Activated CD8-positive, alpha-beta T cell treated with anti-CD3 and anti-CD28 coated beads for 36 hours (primary cell): ENCODE data around the gene NSMCE1. TPM values are rescaled to one million over a fixed set of nuclear protein-coding genes. Genes with fewer than 3 reads are reported as not detected.

ENCODE experiments used
- ATAC-seq: fragments of 200-7000 bp; cut with Tn5 transposase; one replicate; pipeline ENCODE4 v1.10.0; 2021; ENCODE audit warnings: mild to moderate bottlenecking, moderate library complexity
- CTCF ChIA-PET: fragments of 350-600 bp; sonication (Branson Sonifier 250); formaldehyde crosslinking; loops from one replicate; lab custom pipeline; 2021; ENCODE audit warnings: antibody characterized with exemption; lab: Charles Lee
- POLR2A ChIA-PET: fragments of 350-600 bp; sonication (Branson Sonifier 250); formaldehyde crosslinking; loops from one replicate; lab custom pipeline; 2021; ENCODE audit warnings: antibody characterized with exemption; lab: Charles Lee
- DNase-seq: peaks from one replicate; pipeline ENCODE4 v3.0.0-alpha.2; 2020
- H3K27ac Mint-ChIP-seq: one replicate; pipeline ENCODE4 v1.8.0; 2021; ENCODE audit warnings: mild to moderate bottlenecking, mixed read lengths
- H3K27me3 Mint-ChIP-seq: one replicate; pipeline ENCODE4 v1.8.0; 2021; ENCODE audit warnings: mixed read lengths
- H3K36me3 Mint-ChIP-seq: one replicate; pipeline ENCODE4 v1.8.0; 2021; ENCODE audit warnings: low read depth, mixed read lengths
- H3K4me1 Mint-ChIP-seq: one replicate; pipeline ENCODE4 v1.8.0; 2021; ENCODE audit warnings: low read depth, mixed read lengths
- H3K4me3 Mint-ChIP-seq: one replicate; pipeline ENCODE4 v1.8.0; 2021; ENCODE audit warnings: mild to moderate bottlenecking, moderate library complexity, mixed read lengths
- H3K9me3 Mint-ChIP-seq: one replicate; pipeline ENCODE4 v1.8.0; 2021; ENCODE audit warnings: mixed read lengths
- CTCF ChIP-seq: fragments of 200-600 bp; IDR thresholded peaks from one replicate; pipeline ENCODE4 v1.8.0; 2022; ENCODE audit warnings: antibody characterized with exemption, mild to moderate bottlenecking
- intact Hi-C: fragments of 100-400 bp; cut with micrococcal nuclease; formaldehyde crosslinking; loops from one replicate; pipeline ENCODE4 v1.10.0; 2022
- total RNA-seq, 2 experiments: library from RNA; stranded (reverse); gene quantifications; one replicate each; pipeline ENCODE4 v1.2.3, GENCODE V29; 2021

Gene NSMCE1
- total RNA-seq, 2 experiments from 2014 or later, result 150 to 156 TPM

GRCh38 chr16:27232901-27233625 lies 35.5 kb downstream of the NSMCE1 start:
- H3K27ac Mint-ChIP-seq, result peak overlapping the region; percentile 98
- ATAC-seq (no peak), DNase-seq (no peak)
- no peaks in the 10 kb centered on the region for H3K9me3 Mint-ChIP-seq
- intact Hi-C loops, result no loop called here
- peak overlapping the region; percentile 72 for H3K4me3 Mint-ChIP-seq
- peaks cover 82% of the 10 kb centered on the region for H3K4me1 Mint-ChIP-seq
- H3K27me3 Mint-ChIP-seq, result no peaks in the 10 kb centered on the region
- peak; percentile 25 for TF ChIP-seq CTCF
- CTCF ChIA-PET, result interaction anchor here (0.7 to 13.1 kb wide), 13 partner anchors 17 to 171 kb away, joined by 3 to 203 read pairs (median 22); partner anchors contain the start of genes KDM8 and NSMCE1
- peaks cover 56% of the 10 kb centered on the region for H3K36me3 Mint-ChIP-seq
- POLR2A ChIA-PET, result interaction anchor here (0.6 to 10.0 kb wide), 10 partner anchors 11 to 217 kb away, joined by 3 to 257 read pairs (median 18); partner anchors contain the start of gene NSMCE1

- H3K4me3 Mint-ChIP-seq, result peak overlapping the region; percentile 72
- no peak for TF ChIP-seq CTCF
- no peaks in the 10 kb centered on the region for H3K9me3 Mint-ChIP-seq
- POLR2A ChIA-PET, result interaction anchor here (0.6 to 9.4 kb wide), 11 partner anchors 10 to 218 kb away, joined by 3 to 134 read pairs (median 4); partner anchors contain the start of genes KDM8 and NSMCE1
- H3K27ac Mint-ChIP-seq, result peak overlapping the region; percentile 98
- no peaks in the 10 kb centered on the region for H3K27me3 Mint-ChIP-seq
- ATAC-seq (peak; percentile 7), DNase-seq (peak; percentile 76)
- peaks cover 78% of the 10 kb centered on the region for H3K4me1 Mint-ChIP-seq
- CTCF ChIA-PET, result interaction anchor here (0.8 to 13.1 kb wide), 9 partner anchors 21 to 228 kb away, joined by 3 to 203 read pairs (median 22); partner anchors contain the start of gene NSMCE1
- intact Hi-C loops, result no loop called here
- peaks cover 56% of the 10 kb centered on the region for H3K36me3 Mint-ChIP-seq
Observed at GRCh38 chr16:27232061-27232900, 36.3 kb downstream of the NSMCE1 start.

GRCh38 chr16:27231692-27232060 lies 36.9 kb downstream of the NSMCE1 start:
- H3K27ac Mint-ChIP-seq, result peak overlapping the region; percentile 98
- ATAC-seq (no peak), DNase-seq (no peak)
- POLR2A ChIA-PET, result interaction anchor here (0.6 to 9.4 kb wide), 10 partner anchors 11 to 218 kb away, joined by 3 to 134 read pairs (median 4); partner anchors contain the start of genes KDM8 and NSMCE1
- H3K4me1 Mint-ChIP-seq, result peaks cover 78% of the 10 kb centered on the region
- no peaks in the 10 kb centered on the region for H3K9me3 Mint-ChIP-seq
- CTCF ChIA-PET, result interaction anchor here (0.8 to 13.1 kb wide), 11 partner anchors 19 to 228 kb away, joined by 3 to 203 read pairs (median 5); partner anchors contain the start of gene NSMCE1
- TF ChIP-seq CTCF, result no peak
- H3K27me3 Mint-ChIP-seq, result no peaks in the 10 kb centered on the region
- H3K4me3 Mint-ChIP-seq, result peak overlapping the region; percentile 72
- peaks cover 61% of the 10 kb centered on the region for H3K36me3 Mint-ChIP-seq
- intact Hi-C loops, result loop anchor here (2.0 kb wide), 1 partner anchor 223 kb away; no protein-coding TSS in a partner anchor

GRCh38 chr16:27230562-27231001 lies 38.0 kb downstream of the NSMCE1 start:
- TF ChIP-seq CTCF, result no peak
- CTCF ChIA-PET, result interaction anchor here (0.9 to 13.1 kb wide), 20 partner anchors 9 to 221 kb away, joined by 3 to 203 read pairs (median 4); partner anchors contain the start of genes KDM8 and NSMCE1
- no peaks in the 10 kb centered on the region for H3K27me3 Mint-ChIP-seq
- intact Hi-C loops, result loop anchor here (2.0 kb wide), 1 partner anchor 224 kb away; no protein-coding TSS in a partner anchor
- H3K4me1 Mint-ChIP-seq, result peaks cover 78% of the 10 kb centered on the region
- peak overlapping the region; percentile 72 for H3K4me3 Mint-ChIP-seq
- peak; percentile 57 for ATAC-seq
- H3K9me3 Mint-ChIP-seq, result no peaks in the 10 kb centered on the region
- H3K27ac Mint-ChIP-seq, result peak overlapping the region; percentile 98
- peaks cover 63% of the 10 kb centered on the region for H3K36me3 Mint-ChIP-seq
- POLR2A ChIA-PET, result interaction anchor here (1.4 to 9.4 kb wide), 8 partner anchors 20 to 176 kb away, joined by 3 to 134 read pairs (median 10); partner anchors contain the start of gene NSMCE1
- DNase-seq, result peak; percentile 84
